Activated CD8-positive, alpha-beta T cell treated with anti-CD3 and anti-CD28 coated beads for 36 hours (primary cell): Measurements from ENCODE around the gene SLC29A2. TPM values are rescaled to one million over a fixed set of nuclear protein-coding genes. Genes with fewer than 3 reads are reported as not detected.

ENCODE experiments used
- ATAC-seq: fragments of 200-7000 bp; cut with Tn5 transposase; one replicate; pipeline ENCODE4 v1.10.0; 2021; ENCODE audit warnings: mild to moderate bottlenecking, moderate library complexity
- CTCF ChIA-PET: fragments of 350-600 bp; sonication (Branson Sonifier 250); formaldehyde crosslinking; loops from one replicate; lab custom pipeline; 2021; ENCODE audit warnings: antibody characterized with exemption; lab: Charles Lee
- POLR2A ChIA-PET: fragments of 350-600 bp; sonication (Branson Sonifier 250); formaldehyde crosslinking; loops from one replicate; lab custom pipeline; 2021; ENCODE audit warnings: antibody characterized with exemption; lab: Charles Lee
- DNase-seq: peaks from one replicate; pipeline ENCODE4 v3.0.0-alpha.2; 2020
- H3K27ac Mint-ChIP-seq: one replicate; pipeline ENCODE4 v1.8.0; 2021; ENCODE audit warnings: mild to moderate bottlenecking, mixed read lengths
- H3K27me3 Mint-ChIP-seq: one replicate; pipeline ENCODE4 v1.8.0; 2021; ENCODE audit warnings: mixed read lengths
- H3K36me3 Mint-ChIP-seq: one replicate; pipeline ENCODE4 v1.8.0; 2021; ENCODE audit warnings: low read depth, mixed read lengths
- H3K4me1 Mint-ChIP-seq: one replicate; pipeline ENCODE4 v1.8.0; 2021; ENCODE audit warnings: low read depth, mixed read lengths
- H3K4me3 Mint-ChIP-seq: one replicate; pipeline ENCODE4 v1.8.0; 2021; ENCODE audit warnings: mild to moderate bottlenecking, moderate library complexity, mixed read lengths
- H3K9me3 Mint-ChIP-seq: one replicate; pipeline ENCODE4 v1.8.0; 2021; ENCODE audit warnings: mixed read lengths
- CTCF ChIP-seq: fragments of 200-600 bp; IDR thresholded peaks from one replicate; pipeline ENCODE4 v1.8.0; 2022; ENCODE audit warnings: antibody characterized with exemption, mild to moderate bottlenecking
- intact Hi-C: fragments of 100-400 bp; cut with micrococcal nuclease; formaldehyde crosslinking; loops from one replicate; pipeline ENCODE4 v1.10.0; 2022
- total RNA-seq, 2 experiments: library from RNA; stranded (reverse); gene quantifications; one replicate each; pipeline ENCODE4 v1.2.3, GENCODE V29; 2021

Gene SLC29A2, protein sequence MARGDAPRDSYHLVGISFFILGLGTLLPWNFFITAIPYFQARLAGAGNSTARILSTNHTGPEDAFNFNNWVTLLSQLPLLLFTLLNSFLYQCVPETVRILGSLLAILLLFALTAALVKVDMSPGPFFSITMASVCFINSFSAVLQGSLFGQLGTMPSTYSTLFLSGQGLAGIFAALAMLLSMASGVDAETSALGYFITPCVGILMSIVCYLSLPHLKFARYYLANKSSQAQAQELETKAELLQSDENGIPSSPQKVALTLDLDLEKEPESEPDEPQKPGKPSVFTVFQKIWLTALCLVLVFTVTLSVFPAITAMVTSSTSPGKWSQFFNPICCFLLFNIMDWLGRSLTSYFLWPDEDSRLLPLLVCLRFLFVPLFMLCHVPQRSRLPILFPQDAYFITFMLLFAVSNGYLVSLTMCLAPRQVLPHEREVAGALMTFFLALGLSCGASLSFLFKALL
- total RNA-seq, result 10 to 100 TPM; 11.8 to 12.2 TPM

GRCh38 chr11:66371627-66372415 is at the start of gene SLC29A2:
Gene SLC29A2 (minus strand): TSS chr11:66371760. CDS start chr11:66371591, 169 bp downstream.
- ChIA-PET CTCF (interaction anchor here (0.8 to 10.5 kb wide), 6 partner anchors 9 to 60 kb away, joined by 3 to 84 read pairs (median 6); no protein-coding TSS in a partner anchor), POLR2A (interaction anchor here (0.7 to 2.4 kb wide), 11 partner anchors 10 to 356 kb away, joined by 3 to 11 read pairs (median 4); partner anchors contain the start of genes B4GAT1, RIN1 and YIF1A)
- Mint-ChIP-seq H3K4me3 (peak within 1 kb of the TSS; percentile 85), H3K4me1 (peaks cover 24% of the 10 kb centered on the region), H3K27me3 (no peaks in the 10 kb centered on the region), H3K27ac (peak within 1 kb of the TSS; percentile 90), H3K9me3 (no peaks in the 10 kb centered on the region), H3K36me3 (peaks cover 13% of the 10 kb centered on the region)
- ATAC-seq (peak; percentile 91), DNase-seq (peak; percentile 91)
- TF ChIP-seq CTCF, result no peak
- intact Hi-C loops, result no loop called here

DNA sequence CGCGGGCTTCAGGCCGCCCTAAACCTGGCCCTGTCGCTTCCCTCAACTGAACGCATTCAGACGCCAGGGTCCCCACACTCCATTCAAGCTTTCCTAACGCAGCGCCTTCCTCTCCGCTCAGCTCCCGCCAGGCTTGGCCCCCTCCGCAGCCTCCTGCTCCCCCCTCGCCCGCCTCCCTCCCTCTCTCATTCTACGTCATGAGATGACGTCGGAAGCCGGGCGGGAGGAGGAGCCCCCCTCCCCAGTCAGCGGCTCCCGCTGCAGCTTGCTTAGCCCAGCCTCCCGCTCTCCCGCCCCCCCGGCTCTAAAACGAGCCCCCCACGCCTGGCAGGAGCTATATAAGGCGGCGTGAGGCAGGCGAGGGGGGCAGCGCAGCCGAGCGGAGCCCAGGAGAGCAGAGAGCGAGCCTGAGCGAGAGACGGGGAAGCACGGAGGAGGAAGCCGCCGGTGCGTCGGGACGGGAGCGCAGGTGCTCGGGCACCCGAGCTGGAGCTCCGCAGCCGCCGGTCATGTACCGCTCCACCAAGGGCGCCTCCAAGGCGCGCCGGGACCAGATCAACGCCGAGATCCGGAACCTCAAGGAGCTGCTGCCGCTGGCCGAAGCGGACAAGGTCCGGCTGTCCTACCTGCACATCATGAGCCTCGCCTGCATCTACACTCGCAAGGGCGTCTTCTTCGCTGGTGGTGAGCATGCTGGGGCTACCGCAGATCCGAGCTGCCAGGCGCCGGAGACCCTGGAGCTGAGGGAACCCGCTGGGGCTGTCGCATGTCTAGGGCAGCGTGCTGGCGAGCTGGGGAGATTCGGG is 49.3 kb upstream of the SLC29A2 start, which contains the start of gene NPAS4:
NPAS4 (plus strand) TSS at position 365 of the 806 bp plus-strand sequence; CDS start at position 510, 145 bp downstream.
- H3K27me3 Mint-ChIP-seq, result peaks cover 40% of the 10 kb centered on the region
- no peak within 1 kb of the TSS for H3K4me3 Mint-ChIP-seq
- intact Hi-C loops, result loop anchor here (5.0 kb wide), 1 partner anchor 256 kb away; the partner anchor contains the start of gene RBM4B
- ATAC-seq, result no peak
- CTCF ChIA-PET, result interaction anchor here (0.9 to 3.4 kb wide), 14 partner anchors 10 to 257 kb away, joined by 3 to 37 read pairs (median 6); partner anchors contain the start of genes DPP3, MRPL11, RBM4B and YIF1A
- POLR2A ChIA-PET, result interaction anchor here (0.6 to 1.6 kb wide), 10 partner anchors 10 to 285 kb away, joined by 3 to 7 read pairs (median 4); partner anchors contain the start of genes DPP3 and MRPL11
- DNase-seq, result no peak
- H3K4me1 Mint-ChIP-seq, result peaks cover 31% of the 10 kb centered on the region
- no peak within 1 kb of the TSS for H3K27ac Mint-ChIP-seq
- TF ChIP-seq CTCF, result no peak
- no peaks in the 10 kb centered on the region for H3K9me3 Mint-ChIP-seq
- H3K36me3 Mint-ChIP-seq, result no peaks in the 10 kb centered on the region

- intact Hi-C loops, result loop anchor here (5.0 kb wide), 1 partner anchor 257 kb away; the partner anchor contains the start of gene RBM4B
- no peak for ATAC-seq
- no peaks in the 10 kb centered on the region for H3K36me3 Mint-ChIP-seq
Measured at GRCh38 chr11:66419825-66420224, 48.3 kb upstream of the SLC29A2 start.

More at GRCh38 chr11:66419825-66420224, 48.3 kb upstream of the SLC29A2 start:
- H3K4me3 Mint-ChIP-seq, result no peak overlapping the region
- DNase-seq, result peak; percentile 33
- CTCF ChIA-PET, result interaction anchor here (2.3 to 3.4 kb wide), 3 partner anchors 11 to 34 kb away, joined by 11 to 37 read pairs (median 20); no protein-coding TSS in a partner anchor
- peaks cover 31% of the 10 kb centered on the region for H3K4me1 Mint-ChIP-seq
- TF ChIP-seq CTCF, result no peak
- no peaks in the 10 kb centered on the region for H3K9me3 Mint-ChIP-seq
- POLR2A ChIA-PET, result no interaction called here
- no peak overlapping the region for H3K27ac Mint-ChIP-seq
- H3K27me3 Mint-ChIP-seq, result peaks cover 47% of the 10 kb centered on the region
